Measurements from ENCODE around the gene SDHAF3.

DNA sequence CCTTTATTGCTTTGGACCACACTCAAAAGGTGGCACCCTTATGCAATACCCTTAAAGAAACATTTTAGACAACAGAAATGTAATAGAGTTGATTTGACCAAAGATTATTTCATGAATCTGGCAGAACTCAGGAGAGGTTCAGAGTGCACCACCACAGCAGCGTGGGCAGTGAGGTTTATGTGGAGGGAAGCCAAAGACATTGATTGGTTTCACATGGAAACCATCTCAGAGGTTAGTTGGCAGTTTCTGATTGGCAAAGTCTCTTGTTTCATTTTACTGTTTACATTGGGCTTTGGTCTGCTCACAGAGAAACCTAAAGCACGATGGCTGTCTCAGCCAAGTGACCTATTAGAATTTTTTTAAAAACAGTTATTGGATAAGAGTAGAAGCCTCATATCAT lies 101.3 kb downstream of the SDHAF3 start:
- TF ChIP-seq, protein P1, sequence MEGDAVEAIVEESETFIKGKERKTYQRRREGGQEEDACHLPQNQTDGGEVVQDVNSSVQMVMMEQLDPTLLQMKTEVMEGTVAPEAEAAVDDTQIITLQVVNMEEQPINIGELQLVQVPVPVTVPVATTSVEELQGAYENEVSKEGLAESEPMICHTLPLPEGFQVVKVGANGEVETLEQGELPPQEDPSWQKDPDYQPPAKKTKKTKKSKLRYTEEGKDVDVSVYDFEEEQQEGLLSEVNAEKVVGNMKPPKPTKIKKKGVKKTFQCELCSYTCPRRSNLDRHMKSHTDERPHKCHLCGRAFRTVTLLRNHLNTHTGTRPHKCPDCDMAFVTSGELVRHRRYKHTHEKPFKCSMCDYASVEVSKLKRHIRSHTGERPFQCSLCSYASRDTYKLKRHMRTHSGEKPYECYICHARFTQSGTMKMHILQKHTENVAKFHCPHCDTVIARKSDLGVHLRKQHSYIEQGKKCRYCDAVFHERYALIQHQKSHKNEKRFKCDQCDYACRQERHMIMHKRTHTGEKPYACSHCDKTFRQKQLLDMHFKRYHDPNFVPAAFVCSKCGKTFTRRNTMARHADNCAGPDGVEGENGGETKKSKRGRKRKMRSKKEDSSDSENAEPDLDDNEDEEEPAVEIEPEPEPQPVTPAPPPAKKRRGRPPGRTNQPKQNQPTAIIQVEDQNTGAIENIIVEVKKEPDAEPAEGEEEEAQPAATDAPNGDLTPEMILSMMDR (conservative IDR thresholded peaks at IDR 0.05): no peak
- TF ChIP-seq EZH2 (IDR thresholded peaks at IDR 0.05; ENCODE audit: low read depth): no peak
